Mesendoderm (in vitro differentiated cells): ENCODE results near the gene LRRC56.

ENCODE experiments used
- DNase-seq: peaks from one replicate; pipeline ENCODE4 v3.0.0; 2013
- H2AK5ac ChIP-seq: 2 replicates; pipeline ENCODE4 v1.6.1; 2013; ENCODE audit warnings: low read length, inconsistent platforms
- H2BK120ac ChIP-seq: 2 replicates; pipeline ENCODE4 v1.6.1; 2013; ENCODE audit warnings: low read depth, mild to moderate bottlenecking, low read length, moderate library complexity, mixed read lengths
- H2BK15ac ChIP-seq: replicated peaks from 2 replicates; pipeline ENCODE4 v1.6.1; 2013; ENCODE audit warnings: low read depth, mild to moderate bottlenecking, moderate library complexity
- H2BK5ac ChIP-seq: 2 replicates; pipeline ENCODE4 v1.6.1; 2013; ENCODE audit warnings: low read length, inconsistent platforms
- H3K18ac ChIP-seq: 2 replicates; pipeline ENCODE4 v1.6.1; 2013; ENCODE audit warnings: mild to moderate bottlenecking, low read length, mixed read lengths
- H3K23ac ChIP-seq: one replicate; pipeline ENCODE4 v1.6.1; 2013; ENCODE audit warnings: low read length
- H3K27ac ChIP-seq: 2 replicates; pipeline ENCODE4 v1.5.1; 2013; ENCODE audit warnings: low read depth, mild to moderate bottlenecking, inconsistent platforms, low read length, moderate library complexity
- H3K27me3 ChIP-seq: 2 replicates; pipeline ENCODE4 v1.6.1; 2013; ENCODE audit warnings: low read length, control low read depth, mild to moderate bottlenecking, inconsistent platforms; ENCODE audit not compliant: insufficient read depth, poor library complexity
- H3K36me3 ChIP-seq: 2 replicates; pipeline ENCODE4 v1.6.1; 2013; ENCODE audit warnings: low read length, inconsistent platforms; ENCODE audit not compliant: control insufficient read depth, insufficient read depth
- H3K4ac ChIP-seq: one replicate; pipeline ENCODE4 v1.6.1; 2013; ENCODE audit warnings: low read depth, mild to moderate bottlenecking, low read length, moderate library complexity
- H3K4me1 ChIP-seq: 2 replicates; pipeline ENCODE4 v1.6.1; 2013; ENCODE audit warnings: low read depth, low read length, inconsistent platforms; ENCODE audit not compliant: control insufficient read depth
- H3K4me2 ChIP-seq: 2 replicates; pipeline ENCODE4 v1.6.1; 2013; ENCODE audit warnings: low read length
- H3K4me3 ChIP-seq: 2 replicates; pipeline ENCODE4 v1.5.1; 2013; ENCODE audit warnings: mild to moderate bottlenecking, low read length
- H3K56ac ChIP-seq: one replicate; pipeline ENCODE4 v1.6.1; 2013; ENCODE audit warnings: low read length
- H3K79me1 ChIP-seq: 2 replicates; pipeline ENCODE4 v1.6.1; 2013; ENCODE audit warnings: low read length, inconsistent platforms
- H3K79me2 ChIP-seq: 2 replicates; pipeline ENCODE4 v1.6.1; 2013; ENCODE audit warnings: mild to moderate bottlenecking, low read length; ENCODE audit not compliant: control insufficient read depth, insufficient read depth
- H3K9ac ChIP-seq: 2 replicates; pipeline ENCODE4 v1.6.1; 2013; ENCODE audit warnings: low read length, inconsistent platforms
- H4K5ac ChIP-seq: one replicate; pipeline ENCODE4 v1.6.1; 2013; ENCODE audit warnings: low read length
- H4K8ac ChIP-seq: one replicate; pipeline ENCODE4 v1.6.1; 2013; ENCODE audit warnings: low read depth, mild to moderate bottlenecking, control low read depth, low read length, moderate library complexity
- WGBS: extraction: QIAGEN DNeasy Blood & Tissue Kit; methylation state at CpG from one replicate; pipeline ENCODE4 v1.1.7; 2013; ENCODE audit warnings: low lambda C conversion rate, missing lambda C conversion rate; ENCODE audit not compliant: insufficient coverage; ENCODE audit errors: extremely low coverage; 5-methylcytosine and 5-hydroxymethylcytosine counted together

The LRRC56 gene

GRCh38 chr11:499201-500076 is 37.9 kb upstream of the LRRC56 start:
- H3K4ac ChIP-seq: no peak overlapping the region
- H2AK5ac ChIP-seq: no peak overlapping the region
- no peak overlapping the region for H2BK15ac ChIP-seq
- no peak overlapping the region for H3K56ac ChIP-seq
- no peak overlapping the region for H3K27ac ChIP-seq
- H3K4me1 ChIP-seq: no peaks in the 10 kb centered on the region
- peaks cover 3% of the 10 kb centered on the region for H3K79me2 ChIP-seq
- no peak overlapping the region for H3K9ac ChIP-seq
- no peak overlapping the region for H4K8ac ChIP-seq
- no peak overlapping the region for H4K5ac ChIP-seq
- no CpG with 5 or more reads among the region's 24 CpGs for WGBS
- peaks cover 24% of the 10 kb centered on the region for H3K36me3 ChIP-seq
- no peak overlapping the region for H3K4me3 ChIP-seq
- no peak overlapping the region for H2BK120ac ChIP-seq
- no peak for DNase-seq
- no peak overlapping the region for H2BK5ac ChIP-seq
- H3K23ac ChIP-seq: no peak overlapping the region
- no peak overlapping the region for H3K18ac ChIP-seq
- peaks cover 4% of the 10 kb centered on the region for H3K79me1 ChIP-seq
- no peak overlapping the region for H3K4me2 ChIP-seq
- H3K27me3 ChIP-seq: no peaks in the 10 kb centered on the region

GRCh38 chr11:501001-501682 is 36.2 kb upstream of the LRRC56 start:
- peaks cover 13% of the 10 kb centered on the region for H3K79me2 ChIP-seq
- peaks cover 8% of the 10 kb centered on the region for H3K79me1 ChIP-seq
- no peak overlapping the region for H3K56ac ChIP-seq
- no peak overlapping the region for H2BK15ac ChIP-seq
- H3K36me3 ChIP-seq: peaks cover 21% of the 10 kb centered on the region
- no peak overlapping the region for H3K4ac ChIP-seq
- no peak overlapping the region for H3K9ac ChIP-seq
- H3K4me3 ChIP-seq: no peak overlapping the region
- no peak overlapping the region for H4K5ac ChIP-seq
- WGBS: no CpG with 5 or more reads among the region's 24 CpGs
- H2BK5ac ChIP-seq: no peak overlapping the region
- no peak for DNase-seq
- H3K4me2 ChIP-seq: no peak overlapping the region
- H2AK5ac ChIP-seq: no peak overlapping the region
- H3K18ac ChIP-seq: no peak overlapping the region
- H3K27me3 ChIP-seq: no peaks in the 10 kb centered on the region
- no peak overlapping the region for H4K8ac ChIP-seq
- no peak overlapping the region for H2BK120ac ChIP-seq
- H3K27ac ChIP-seq: no peak overlapping the region
- no peaks in the 10 kb centered on the region for H3K4me1 ChIP-seq
- H3K23ac ChIP-seq: no peak overlapping the region

GRCh38 chr11:501683-502287 is 35.5 kb upstream of the LRRC56 start:
- peaks cover 13% of the 10 kb centered on the region for H3K79me2 ChIP-seq
- peaks cover 21% of the 10 kb centered on the region for H3K36me3 ChIP-seq
- H4K8ac ChIP-seq: no peak overlapping the region
- peaks cover 8% of the 10 kb centered on the region for H3K79me1 ChIP-seq
- H3K27me3 ChIP-seq: no peaks in the 10 kb centered on the region
- H3K4me1 ChIP-seq: no peaks in the 10 kb centered on the region
- whole genome bisulfite sequencing: no CpG with 5 or more reads among the region's 19 CpGs
- no peak overlapping the region for H3K9ac ChIP-seq
- H2BK15ac ChIP-seq: no peak overlapping the region
- no peak overlapping the region for H3K4me2 ChIP-seq
- H3K4me3 ChIP-seq: no peak overlapping the region
- no peak overlapping the region for H3K4ac ChIP-seq
- H2AK5ac ChIP-seq: no peak overlapping the region
- no peak for DNase-seq
- no peak overlapping the region for H3K18ac ChIP-seq
- no peak overlapping the region for H4K5ac ChIP-seq
- H3K56ac ChIP-seq: no peak overlapping the region
- no peak overlapping the region for H3K27ac ChIP-seq
- no peak overlapping the region for H3K23ac ChIP-seq
- H2BK120ac ChIP-seq: no peak overlapping the region
- H2BK5ac ChIP-seq: no peak overlapping the region

DNA sequence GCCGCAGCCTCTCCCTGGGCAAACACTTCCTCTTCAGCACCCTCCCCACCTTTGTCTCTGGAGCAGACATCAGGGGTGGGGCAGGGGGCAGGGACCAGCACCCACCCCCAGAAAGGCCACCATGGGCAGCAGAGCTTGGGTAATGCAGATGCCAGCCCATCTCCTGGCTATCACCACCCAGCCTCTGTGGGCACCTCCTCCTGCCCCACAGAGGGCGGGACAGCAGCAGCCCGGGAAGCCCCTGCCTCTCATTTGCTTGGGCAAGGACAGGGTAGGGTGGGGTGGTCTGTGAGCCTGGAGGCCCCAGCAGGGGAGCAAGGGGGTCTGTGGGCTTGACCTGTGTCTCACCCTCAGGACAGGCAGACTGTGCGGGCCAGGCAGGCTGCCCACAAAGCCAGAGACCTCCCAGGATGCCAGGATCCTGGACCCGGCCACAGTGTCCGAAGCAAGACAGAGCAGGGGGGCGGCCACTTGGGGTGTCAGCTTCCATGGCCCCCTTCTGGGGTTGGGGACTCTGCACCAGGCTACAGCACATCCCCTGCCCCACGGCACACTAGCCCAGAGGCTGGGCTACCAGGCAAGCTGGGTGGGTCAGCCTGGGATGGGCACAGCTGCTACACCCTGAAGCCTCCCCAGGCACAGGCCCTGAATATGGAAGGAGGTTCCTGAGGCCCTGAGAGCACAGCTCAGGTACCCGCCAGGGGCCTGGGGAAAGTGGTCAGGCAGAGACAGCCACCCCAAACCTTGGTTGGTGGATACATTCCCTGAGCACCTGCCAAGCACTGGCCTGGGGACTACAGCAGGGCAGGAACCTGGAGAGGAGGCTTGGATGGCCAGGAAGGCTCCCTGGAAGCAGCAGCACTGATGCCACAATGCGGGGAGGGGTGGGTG is 34.8 kb upstream of the LRRC56 start:
- Histone ChIP-seq H2BK15ac (no peak overlapping the region), H3K9ac (no peak overlapping the region), H3K79me1 (peaks cover 6% of the 10 kb centered on the region), H3K18ac (no peak overlapping the region), H2BK5ac (no peak overlapping the region), H3K36me3 (peaks cover 13% of the 10 kb centered on the region), H3K23ac (no peak overlapping the region), H2AK5ac (no peak overlapping the region), H3K4me2 (no peak overlapping the region), H3K4me1 (no peaks in the 10 kb centered on the region), H3K4ac (no peak overlapping the region), H3K27ac (no peak overlapping the region), H3K56ac (no peak overlapping the region), H4K5ac (no peak overlapping the region), H3K27me3 (no peaks in the 10 kb centered on the region), H3K79me2 (peaks cover 13% of the 10 kb centered on the region), H2BK120ac (no peak overlapping the region), H4K8ac (no peak overlapping the region), H3K4me3 (no peak overlapping the region)
- WGBS: no CpG with 5 or more reads among the region's 10 CpGs
- DNase-seq: no peak

GRCh38 chr11:503179-503981 is 33.9 kb upstream of the LRRC56 start:
- Histone ChIP-seq H3K27ac (no peak overlapping the region), H3K9ac (no peak overlapping the region), H3K79me1 (peaks cover 6% of the 10 kb centered on the region), H3K18ac (no peak overlapping the region), H3K27me3 (no peaks in the 10 kb centered on the region), H2BK15ac (no peak overlapping the region), H3K56ac (no peak overlapping the region), H2BK5ac (no peak overlapping the region), H2AK5ac (no peak overlapping the region), H2BK120ac (no peak overlapping the region), H4K5ac (no peak overlapping the region), H3K4me3 (no peak overlapping the region), H3K23ac (no peak overlapping the region), H3K36me3 (peaks cover 6% of the 10 kb centered on the region), H4K8ac (no peak overlapping the region), H3K79me2 (peaks cover 13% of the 10 kb centered on the region), H3K4me2 (no peak overlapping the region), H3K4ac (no peak overlapping the region), H3K4me1 (no peaks in the 10 kb centered on the region)
- no CpG with 5 or more reads among the region's 24 CpGs for WGBS
- no peak for DNase-seq
